Heart left ventricle (tissue), 13 donors: ENCODE measurements around the gene CSF1.

Experiments
- CTCF ChIP-seq, 12 donors: fragments of 200-600 bp; sonication (generic) in 4 of 12; IDR thresholded peaks; one replicate each; pipeline versions ENCODE4 v1.5.0 to v1.8.0; 2018 to 2022; ENCODE audit warnings: antibody characterized with exemption in 12 of 12, mild to moderate bottlenecking in 5 of 12
- POLR2A ChIP-seq, 2 donors: fragments of 450-650 bp; IDR thresholded peaks; one replicate each; pipeline ENCODE4 v1.6.1; 2017; ENCODE audit warnings: antibody characterized with exemption in 2 of 2, mild to moderate bottlenecking in 2 of 2, moderate library complexity in 2 of 2
- donor health status: ischemic (EF 13 %, LVEDD 7.1; RV severe dilation, severe dysfunction).
- donor health status: DM: no; HTN: yes; CAD: no.
- donor health status: DM: no; HTN: no; CAD: no.
- donor health status: ischemic (EF 25% LVEDD 6.9; RV normal size, moderate dysfunction).
- donor health status: ischemic (EF 25% LVEDD 5.7; RV mildly dilated, moderate dysfunction).
- donor health status: ischemic (EF 35%, LVEDD 5.7; RV mildly dilated, moderate dysfunction).
- donor health status: nonischemic (EF 11% LVEDD 7.7; RV severe dilation, severe dysfunction).
- donor health status: DM: yes; HTN: yes; CAD: no.
- donor health status: PGD.
- donor health status: ischemic (EF 29% LVEDD 5.4; RV normal size, mild dysfunction).
- donor health status: nonischemic (EF 23%, LVEDD 6.1; RV moderate dilation, normal function).

DNA sequence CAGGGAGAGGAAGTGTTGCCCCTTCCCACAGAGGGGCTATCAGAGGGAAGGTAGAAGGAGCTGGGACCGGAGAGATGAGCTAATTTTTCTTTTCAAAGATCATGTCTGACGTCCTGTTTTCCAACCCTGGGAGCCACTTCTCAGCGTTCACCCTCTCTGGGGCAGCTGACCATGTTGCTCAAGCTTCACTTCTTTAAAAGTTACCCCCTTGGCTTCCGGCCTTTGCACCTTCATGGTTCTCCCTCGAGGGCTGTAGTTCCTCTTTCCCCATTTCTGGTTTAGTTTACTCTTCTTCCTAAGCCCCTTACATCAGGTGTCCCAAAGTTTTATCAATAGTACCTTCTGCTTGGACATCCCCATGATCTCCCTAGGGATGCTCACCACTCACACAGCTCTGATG is 23.8 kb upstream of the CSF1 start:
- TF ChIP-seq POLR2A (IDR thresholded peaks at IDR 0.05) (no peak), CTCF (IDR thresholded peaks at IDR 0.05) (no peak)
